ENCODE results near the gene ASAP3. TPM values are rescaled to one million over a fixed set of nuclear protein-coding genes. Genes with fewer than 3 reads are reported as not detected.

ASAP3 gene
- total and polyA plus RNA-seq, 8 donors: 24.9 to 228 (median 30.5) TPM

DNA sequence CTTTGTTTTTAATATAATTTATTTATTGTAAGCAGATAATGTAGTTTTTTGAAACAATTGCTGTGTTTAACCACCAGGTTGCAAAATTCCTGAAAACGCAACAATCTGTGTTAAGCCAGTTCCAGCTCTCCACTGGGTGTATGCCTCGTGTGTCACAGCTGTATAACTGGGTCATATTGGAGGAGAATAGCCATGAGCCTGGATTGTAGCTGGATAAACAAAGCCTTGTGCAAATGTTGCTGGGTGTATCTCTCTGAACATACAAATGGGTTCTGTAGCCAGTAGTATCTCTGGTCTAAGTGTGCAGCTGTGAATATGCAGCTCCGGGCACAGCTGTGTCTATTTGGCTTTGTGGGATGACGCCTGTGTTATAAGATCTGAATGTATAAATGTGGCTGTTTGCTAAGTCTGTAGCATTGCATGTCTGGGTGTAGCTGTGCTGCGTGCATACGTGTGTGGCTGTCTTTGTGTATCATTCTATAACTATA lies 62.2 kb downstream of the ASAP3 start:
- H3K36me3 ChIP-seq: peaks cover 0 to 8% (median 6%) of the 10 kb centered on the region in 4 donors
- intact Hi-C loops (cut with DNase I; ENCODE audit: low total_unique reads): no loop called here
- WGBS, 5 donors: 13 to 30% (median 21%) methylated on average over 6 of the region's 6 CpGs
- H3K27ac ChIP-seq: peak overlapping the region; percentile 86 to 94 (median 87)
- DNase-seq: peak in 1 of 2 donors; percentile 85
- H3K27me3 ChIP-seq: peaks cover 0 to 21% (median 6%) of the 10 kb centered on the region in 3 donors
- H3K4me1 ChIP-seq: peaks cover 32 to 81% (median 63%) of the 10 kb centered on the region in 4 donors
- no peaks in the 10 kb centered on the region for H3K9me3 ChIP-seq
- no peak for TF ChIP-seq EP300 (IDR thresholded peaks at IDR 0.05)
- TF ChIP-seq POLR2A (IDR thresholded peaks at IDR 0.05): no peak
- TF ChIP-seq POLR2AphosphoS5 (IDR thresholded peaks at IDR 0.05): peak in 2 of 3 donors; percentile 11 to 70
- TF ChIP-seq, protein P1, sequence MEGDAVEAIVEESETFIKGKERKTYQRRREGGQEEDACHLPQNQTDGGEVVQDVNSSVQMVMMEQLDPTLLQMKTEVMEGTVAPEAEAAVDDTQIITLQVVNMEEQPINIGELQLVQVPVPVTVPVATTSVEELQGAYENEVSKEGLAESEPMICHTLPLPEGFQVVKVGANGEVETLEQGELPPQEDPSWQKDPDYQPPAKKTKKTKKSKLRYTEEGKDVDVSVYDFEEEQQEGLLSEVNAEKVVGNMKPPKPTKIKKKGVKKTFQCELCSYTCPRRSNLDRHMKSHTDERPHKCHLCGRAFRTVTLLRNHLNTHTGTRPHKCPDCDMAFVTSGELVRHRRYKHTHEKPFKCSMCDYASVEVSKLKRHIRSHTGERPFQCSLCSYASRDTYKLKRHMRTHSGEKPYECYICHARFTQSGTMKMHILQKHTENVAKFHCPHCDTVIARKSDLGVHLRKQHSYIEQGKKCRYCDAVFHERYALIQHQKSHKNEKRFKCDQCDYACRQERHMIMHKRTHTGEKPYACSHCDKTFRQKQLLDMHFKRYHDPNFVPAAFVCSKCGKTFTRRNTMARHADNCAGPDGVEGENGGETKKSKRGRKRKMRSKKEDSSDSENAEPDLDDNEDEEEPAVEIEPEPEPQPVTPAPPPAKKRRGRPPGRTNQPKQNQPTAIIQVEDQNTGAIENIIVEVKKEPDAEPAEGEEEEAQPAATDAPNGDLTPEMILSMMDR (IDR thresholded peaks at IDR 0.05): no peak
- peak overlapping the region; percentile 5 to 82 (median 13) for H3K4me3 ChIP-seq

DNA sequence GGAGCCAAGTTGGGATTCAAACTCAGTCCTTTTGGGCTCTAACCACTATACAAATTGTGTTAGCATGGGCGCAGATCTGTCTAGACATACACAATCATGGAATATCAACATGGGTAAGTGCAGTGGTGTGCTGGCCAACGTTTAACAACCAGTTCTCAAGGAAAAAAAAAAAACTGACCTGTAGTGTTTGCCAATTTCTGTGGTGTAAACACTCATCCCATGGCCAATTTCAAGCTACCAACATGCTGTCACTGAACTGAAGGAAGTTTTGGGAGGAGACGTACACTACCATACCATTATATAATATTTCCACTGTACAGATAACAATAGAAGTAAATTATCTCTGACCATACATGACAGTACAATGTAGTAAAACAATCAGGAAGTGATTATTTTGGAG lies 62.6 kb downstream of the ASAP3 start:
- no peak for DNase-seq
- H3K27ac ChIP-seq: peak overlapping the region in 4 of 5 donors; percentile 86 to 94 (median 86)
- H3K4me1 ChIP-seq: peaks cover 32 to 81% (median 63%) of the 10 kb centered on the region in 4 donors
- 51 to 70% (median 63%) methylated on average over 3 of the region's 3 CpGs for WGBS, 5 donors
- peaks cover 0 to 21% (median 6%) of the 10 kb centered on the region in 3 donors for H3K27me3 ChIP-seq
- H3K36me3 ChIP-seq: peaks cover 0 to 12% (median 11%) of the 10 kb centered on the region in 4 donors
- no peak overlapping the region for H3K4me3 ChIP-seq
- TF ChIP-seq POLR2A (IDR thresholded peaks at IDR 0.05) (no peak), POLR2AphosphoS5 (IDR thresholded peaks at IDR 0.05) (no peak), EP300 (IDR thresholded peaks at IDR 0.05) (no peak)
- TF ChIP-seq, protein P1 (IDR thresholded peaks at IDR 0.05): no peak
- H3K9me3 ChIP-seq: no peaks in the 10 kb centered on the region
- intact Hi-C loops (cut with DNase I; ENCODE audit: low total_unique reads): no loop called here

DNA sequence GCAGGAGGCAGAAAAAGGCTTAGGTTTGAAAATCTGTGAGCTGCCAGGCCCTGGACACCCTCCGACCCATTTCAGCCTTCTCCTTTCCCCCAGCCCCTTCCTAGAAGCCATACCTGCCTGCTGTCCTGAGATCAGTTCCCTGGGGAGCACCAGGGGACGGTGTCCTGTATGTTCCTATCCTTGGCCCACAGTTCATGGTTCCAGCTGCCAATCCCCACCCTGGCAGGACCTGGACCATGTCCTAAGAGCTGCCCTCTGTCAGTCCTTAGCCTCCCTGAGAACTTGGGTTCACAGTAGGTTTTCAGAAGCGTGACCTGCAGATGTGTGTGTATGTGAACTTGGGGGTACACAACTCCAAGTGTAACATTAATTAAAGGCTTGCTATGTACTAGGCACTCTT lies 63.2 kb downstream of the ASAP3 start:
- no peak overlapping the region for H3K4me3 ChIP-seq
- no peaks in the 10 kb centered on the region for H3K9me3 ChIP-seq
- WGBS, 5 donors: 79 to 96% (median 96%) methylated on average over 3 of the region's 3 CpGs
- DNase-seq: no peak
- intact Hi-C loops (cut with DNase I; ENCODE audit: low total_unique reads): no loop called here
- peaks cover 0 to 16% (median 14%) of the 10 kb centered on the region in 4 donors for H3K36me3 ChIP-seq
- TF ChIP-seq EP300 (IDR thresholded peaks at IDR 0.05) (no peak), POLR2AphosphoS5 (IDR thresholded peaks at IDR 0.05) (no peak), POLR2A (IDR thresholded peaks at IDR 0.05) (no peak)
- TF ChIP-seq, protein P1 (IDR thresholded peaks at IDR 0.05): no peak
- peak overlapping the region in 4 of 5 donors; percentile 4 to 94 (median 64) for H3K27ac ChIP-seq
- peaks cover 0 to 21% (median 6%) of the 10 kb centered on the region in 3 donors for H3K27me3 ChIP-seq
- H3K4me1 ChIP-seq: peaks cover 32 to 81% (median 63%) of the 10 kb centered on the region in 4 donors

DNA sequence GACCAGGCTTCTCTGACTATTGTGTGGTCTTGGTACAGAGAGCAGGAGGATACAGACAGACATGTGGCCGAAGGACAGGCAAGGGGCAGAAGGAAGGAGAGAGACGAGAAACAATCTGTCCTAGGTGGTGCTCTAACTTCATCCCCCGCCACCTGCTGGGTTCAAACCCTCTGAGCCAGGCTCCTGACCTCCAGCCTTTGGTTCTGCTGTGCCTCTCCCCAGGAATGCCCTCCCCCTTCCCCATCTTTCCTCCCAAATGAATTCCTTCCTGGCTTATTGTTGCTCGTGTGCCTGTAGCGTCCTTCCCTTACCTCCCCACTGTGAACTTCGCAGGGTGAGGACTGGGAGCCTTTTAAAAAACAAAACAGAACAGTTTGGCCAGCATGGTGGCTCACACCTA lies 64.8 kb downstream of the ASAP3 start:
- DNase-seq: no peak
- Histone ChIP-seq H3K4me1 (peaks cover 32 to 67% (median 52%) of the 10 kb centered on the region in 4 donors), H3K27me3 (peaks cover 0 to 8% (median 6%) of the 10 kb centered on the region in 3 donors), H3K4me3 (no peak overlapping the region), H3K9me3 (no peaks in the 10 kb centered on the region), H3K36me3 (peaks cover 0 to 24% (median 22%) of the 10 kb centered on the region in 4 donors), H3K27ac (peak overlapping the region in 1 of 5 donors; percentile 53)
- TF ChIP-seq EP300 (IDR thresholded peaks at IDR 0.05) (no peak), POLR2A (IDR thresholded peaks at IDR 0.05) (no peak), POLR2AphosphoS5 (IDR thresholded peaks at IDR 0.05) (no peak)
- TF ChIP-seq, protein P1 (IDR thresholded peaks at IDR 0.05): no peak
- intact Hi-C loops (cut with DNase I; ENCODE audit: low total_unique reads): no loop called here
- 70 to 87% (median 84%) methylated on average over 6 of the region's 6 CpGs for WGBS, 5 donors
